A673 (cell line): ENCODE data around the gene LRRC52. TPM values are rescaled to one million over a fixed set of nuclear protein-coding genes. Genes with fewer than 3 reads are reported as not detected.

Experiments used
- BruUV-seq: library from RNA; stranded (reverse); fragments of 400-500 nt; replicated peaks from 2 replicates; lab custom pipeline; 2021; lab: Mats Ljungman, UMichigan
- CTCF ChIA-PET: fragments of 300-600 bp; sonication (Branson Sonifier 250); formaldehyde crosslinking; loops from one replicate; lab custom pipeline; 2022; ENCODE audit warnings: antibody characterized with exemption; lab: Charles Lee
- POLR2A ChIA-PET: fragments of 300-600 bp; sonication (Branson Sonifier 250); formaldehyde crosslinking; loops from one replicate; lab custom pipeline; 2022; ENCODE audit warnings: antibody characterized with exemption; ENCODE audit not compliant: low non-redundant PET; lab: Charles Lee
- DNase-seq: peaks from one replicate; pipeline ENCODE4 v3.0.0-alpha.2; 2015; ENCODE audit warnings: low spot score
- H3K27ac ChIP-seq: fragments of 200-600 bp; sonication (generic); 2 replicates; pipeline ENCODE4 v1.5.1; 2016; ENCODE audit warnings: mixed run types, low read depth, mild to moderate bottlenecking, mixed read lengths, antibody characterized with exemption, low read length; ENCODE audit not compliant: poor library complexity, severe bottlenecking
- H3K27me3 ChIP-seq: fragments of 200-600 bp; sonication (generic); replicated peaks from 2 replicates; pipeline ENCODE4 v1.6.1; 2017; ENCODE audit warnings: mixed run types, low read depth, mild to moderate bottlenecking, mixed read lengths, antibody characterized with exemption, low read length; ENCODE audit not compliant: insufficient read depth, poor library complexity
- H3K36me3 ChIP-seq: fragments of 200-600 bp; sonication (generic); 2 replicates; pipeline ENCODE4 v1.6.1; 2016; ENCODE audit warnings: mixed run types, mild to moderate bottlenecking, mixed read lengths, antibody characterized with exemption, low read length; ENCODE audit not compliant: insufficient read depth, poor library complexity, severe bottlenecking
- H3K4me1 ChIP-seq: fragments of 200-600 bp; sonication (generic); 2 replicates; pipeline ENCODE4 v1.6.1; 2017; ENCODE audit warnings: mixed run types, mild to moderate bottlenecking, mixed read lengths, antibody characterized with exemption, low read length; ENCODE audit not compliant: insufficient read depth, poor library complexity, severe bottlenecking
- H3K4me3 ChIP-seq: fragments of 200-600 bp; sonication (generic); 2 replicates; pipeline ENCODE4 v1.5.1; 2016; ENCODE audit warnings: low read depth, mixed run types, mild to moderate bottlenecking, mixed read lengths, low read length; ENCODE audit not compliant: poor library complexity, severe bottlenecking
- H3K9me3 ChIP-seq: fragments of 200-600 bp; sonication (generic); 2 replicates; pipeline ENCODE4 v1.6.1; 2016; ENCODE audit warnings: mixed run types, low read depth, mild to moderate bottlenecking, mixed read lengths, antibody characterized with exemption, low read length; ENCODE audit not compliant: poor library complexity, severe bottlenecking
- CTCF ChIP-seq: fragments of 300-800, 200-600 bp; sonication (generic); conservative IDR thresholded peaks from 2 replicates; pipeline ENCODE4 v1.5.1; 2017; ENCODE audit warnings: low read depth, mild to moderate bottlenecking, antibody characterized with exemption, low read length, moderate library complexity, mixed read lengths
- EZH2 ChIP-seq: fragments of 200-600 bp; sonication (generic); IDR thresholded peaks from 2 replicates; pipeline ENCODE4 v1.6.1; 2017; ENCODE audit warnings: borderline replicate concordance, low read depth, mild to moderate bottlenecking, mixed read lengths, antibody characterized with exemption, low read length; ENCODE audit not compliant: poor library complexity, severe bottlenecking
- intact Hi-C: fragments of 100-400 bp; cut with micrococcal nuclease; formaldehyde crosslinking; loops from one replicate; pipeline ENCODE4 v1.10.0; 2022; ENCODE audit not compliant: unreplicated experiment
- total RNA-seq: library from RNA; stranded (reverse); gene quantifications from 2 replicates; pipeline ENCODE4 v1.2.3, GENCODE V29; 2021

Gene LRRC52
- total RNA-seq, 1 experiment from 2014 or later = not detected

DNA sequence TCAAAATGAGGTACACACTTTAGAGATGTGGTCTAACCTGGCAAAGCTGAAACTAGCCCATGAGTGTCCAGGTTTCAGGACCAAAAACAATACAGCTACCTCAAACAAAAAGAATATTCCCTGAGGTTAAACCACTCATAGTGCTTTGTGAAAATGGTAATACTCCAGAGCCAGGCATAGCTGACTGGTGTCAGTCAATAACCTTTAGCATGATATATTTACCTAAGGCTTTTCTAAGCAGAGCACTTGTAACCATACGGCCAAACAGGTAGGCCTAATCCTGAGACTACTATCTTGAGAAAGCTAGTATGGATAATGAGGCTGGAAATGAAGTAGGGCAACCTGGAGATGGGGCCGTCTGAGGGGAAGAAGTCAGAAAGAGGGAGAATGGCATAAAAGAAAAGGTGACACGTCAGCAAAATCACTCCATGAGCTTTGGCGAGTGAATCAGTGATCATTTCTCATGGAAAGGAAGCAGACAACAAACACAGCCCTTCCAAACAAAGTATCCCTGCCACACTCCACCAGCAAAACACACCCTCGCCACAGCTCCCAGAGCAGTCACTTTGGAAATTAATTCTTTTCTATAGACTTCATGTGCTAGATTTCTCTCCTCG is 1.7 kb upstream of the LRRC52 start:
- TF ChIP-seq EZH2 (no peak), CTCF (no peak)
- DNase-seq = no peak
- H3K27me3 ChIP-seq = no peaks in the 10 kb centered on the region
- ChIA-PET CTCF (no interaction called here), POLR2A (no interaction called here)
- H3K36me3 ChIP-seq = no peaks in the 10 kb centered on the region
- no peak overlapping the region for H3K4me3 ChIP-seq
- no peak overlapping the region for H3K27ac ChIP-seq
- no peaks in the 10 kb centered on the region for H3K9me3 ChIP-seq
- no peaks in the 10 kb centered on the region for H3K4me1 ChIP-seq
- BruUV-seq = no TSS peak
- intact Hi-C loops = no loop called here

DNA sequence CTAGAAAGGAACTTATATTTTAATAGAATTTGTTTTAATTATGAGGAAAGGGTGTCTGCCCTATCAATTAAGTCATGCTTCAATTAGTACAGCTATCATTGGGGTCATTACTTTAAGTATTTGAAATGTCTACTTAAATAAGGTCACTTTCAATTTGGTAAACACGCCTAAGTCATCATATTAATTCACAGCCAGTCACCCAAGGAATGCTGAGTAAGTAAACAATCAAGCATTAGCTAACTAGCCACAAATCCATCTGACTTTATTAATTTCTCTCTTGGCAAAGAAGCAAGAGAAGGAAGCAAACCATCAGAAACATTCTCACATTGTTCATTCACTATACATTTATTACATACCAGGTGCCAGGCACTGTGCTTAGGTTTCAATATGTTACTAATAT is 1.2 kb upstream of the LRRC52 start:
- Histone ChIP-seq H3K36me3 (no peaks in the 10 kb centered on the region), H3K27me3 (no peaks in the 10 kb centered on the region), H3K9me3 (no peaks in the 10 kb centered on the region), H3K27ac (no peak overlapping the region), H3K4me1 (no peaks in the 10 kb centered on the region), H3K4me3 (no peak overlapping the region)
- BruUV-seq = no TSS peak
- intact Hi-C loops = no loop called here
- TF ChIP-seq CTCF (no peak), EZH2 (no peak)
- ChIA-PET POLR2A (no interaction called here), CTCF (no interaction called here)
- no peak for DNase-seq

GRCh38 chr1:165544996-165545395 is 1.2 kb downstream of the LRRC52 start:
- no TSS peak for BruUV-seq
- H3K4me3 ChIP-seq = no peak overlapping the region
- H3K27ac ChIP-seq = no peak overlapping the region
- TF ChIP-seq CTCF (no peak), EZH2 (no peak)
- ChIA-PET POLR2A (no interaction called here), CTCF (no interaction called here)
- no peaks in the 10 kb centered on the region for H3K4me1 ChIP-seq
- no peaks in the 10 kb centered on the region for H3K27me3 ChIP-seq
- H3K36me3 ChIP-seq = no peaks in the 10 kb centered on the region
- intact Hi-C loops = no loop called here
- H3K9me3 ChIP-seq = no peaks in the 10 kb centered on the region
- DNase-seq = no peak
